NCI-H187 (cell line): Measurements from ENCODE around the gene BEGAIN.

ENCODE experiments used
- DNase-seq, 2 experiments: peaks; one replicate each; lab custom pipeline; 2025; lab: John Stamatoyannopoulos, UW

BEGAIN gene

DNA sequence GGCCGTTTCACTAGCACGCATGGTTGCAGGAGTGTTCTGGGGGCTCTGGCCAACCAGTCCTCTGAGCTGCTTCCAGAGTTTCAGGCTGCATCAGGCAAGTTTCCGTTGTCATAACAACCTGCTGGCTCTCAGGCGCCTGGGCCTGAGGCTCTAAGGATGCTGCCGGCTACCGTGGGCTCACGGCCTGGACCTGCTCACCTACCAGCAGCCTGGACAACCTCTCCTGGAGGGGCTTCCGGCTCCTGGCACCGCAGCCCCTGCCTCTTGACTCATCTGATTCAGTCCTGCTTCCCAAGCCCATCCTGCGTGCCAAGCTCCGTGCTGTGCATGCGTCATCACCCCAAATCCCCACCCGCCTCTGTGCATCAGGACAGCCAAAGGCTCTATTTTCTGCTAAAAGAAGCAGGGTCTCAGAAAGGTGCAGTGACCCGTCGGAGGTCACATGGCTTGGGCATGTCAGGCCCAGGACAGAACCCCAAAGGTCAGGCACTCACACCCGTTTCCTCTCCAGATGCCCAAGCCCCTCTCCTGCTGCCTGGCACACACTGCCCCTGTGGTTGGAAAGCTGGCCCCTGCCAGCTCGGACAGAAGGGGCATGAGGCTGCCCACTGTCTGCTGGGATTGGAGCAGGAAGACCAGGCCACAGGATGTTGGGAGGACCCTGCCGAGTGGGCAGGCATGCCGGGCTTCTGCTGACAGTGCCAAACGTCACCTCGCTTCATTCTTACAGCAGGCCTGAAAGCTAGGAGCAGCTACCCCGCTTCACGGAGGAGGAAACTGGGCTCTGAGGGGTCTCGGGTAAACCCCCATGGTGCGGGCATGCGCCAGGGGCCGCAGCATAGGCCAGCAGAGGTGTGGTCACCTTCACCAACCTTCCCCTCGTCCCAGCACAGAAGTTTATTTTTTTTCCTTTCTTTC is 5.7 kb downstream of the BEGAIN start:
- DNase-seq = no peak

DNA sequence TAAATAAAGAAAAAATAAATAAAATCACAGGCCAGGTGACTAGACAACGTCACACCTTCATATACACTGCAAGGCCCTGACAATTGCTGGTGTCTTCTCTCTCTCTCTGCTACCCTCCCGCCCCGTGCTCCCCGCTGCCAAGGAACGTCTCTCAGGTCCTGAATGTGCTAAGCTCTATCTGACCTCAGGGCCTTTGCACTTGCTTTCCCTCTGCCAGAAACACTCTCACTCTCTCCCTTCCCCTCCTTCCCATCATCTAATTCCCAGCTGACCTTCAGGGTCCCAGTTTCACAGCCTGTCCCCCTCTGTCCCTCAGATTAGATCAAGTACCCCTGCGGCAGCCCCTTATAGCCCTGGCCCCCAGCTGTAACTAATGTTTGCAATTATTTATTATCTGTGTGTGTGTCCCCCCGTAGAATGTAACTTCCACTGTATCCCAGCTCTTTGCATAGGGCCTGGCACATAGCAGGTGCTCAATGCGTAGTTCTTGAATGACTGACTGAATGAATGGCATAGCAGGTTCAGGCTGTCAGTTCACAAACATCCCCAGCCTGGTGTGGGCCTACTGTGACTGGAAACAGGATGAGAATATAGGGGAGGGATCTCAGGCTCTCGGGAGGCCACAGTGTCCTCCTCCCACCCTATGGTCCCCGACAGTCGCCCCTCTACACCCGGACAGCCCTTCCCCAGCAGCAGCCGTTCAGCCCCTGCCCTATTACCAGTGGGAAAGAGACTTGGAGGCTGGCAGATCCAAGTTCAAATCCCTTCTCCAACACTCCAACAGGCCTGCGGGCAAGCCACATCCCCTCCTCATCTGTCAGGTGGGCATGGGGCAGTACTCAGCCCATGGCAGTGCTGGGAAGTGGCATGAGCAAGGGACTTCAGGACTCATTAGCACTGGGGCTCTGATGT is 6.6 kb downstream of the BEGAIN start:
- no peak for DNase-seq

DNA sequence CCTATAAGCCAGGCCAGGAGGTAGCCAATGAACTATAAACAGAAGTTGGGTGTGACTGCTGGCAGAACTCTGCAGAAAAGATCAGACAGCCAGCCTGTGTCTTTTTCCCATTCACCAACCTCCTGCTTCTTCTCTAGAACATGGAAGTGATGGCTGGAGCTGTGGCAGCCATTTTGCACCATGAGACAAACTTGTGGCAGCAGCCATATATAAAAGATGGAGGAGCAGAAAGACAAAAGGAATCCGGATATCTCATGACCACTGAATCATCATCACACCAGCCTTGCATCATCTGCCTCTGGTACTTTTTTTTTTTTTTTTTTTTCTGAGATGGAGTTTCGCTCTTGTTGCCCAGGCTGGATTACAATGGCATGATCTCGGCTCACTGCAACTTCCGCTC is 8.7 kb downstream of the BEGAIN start:
- no peak for DNase-seq

DNA sequence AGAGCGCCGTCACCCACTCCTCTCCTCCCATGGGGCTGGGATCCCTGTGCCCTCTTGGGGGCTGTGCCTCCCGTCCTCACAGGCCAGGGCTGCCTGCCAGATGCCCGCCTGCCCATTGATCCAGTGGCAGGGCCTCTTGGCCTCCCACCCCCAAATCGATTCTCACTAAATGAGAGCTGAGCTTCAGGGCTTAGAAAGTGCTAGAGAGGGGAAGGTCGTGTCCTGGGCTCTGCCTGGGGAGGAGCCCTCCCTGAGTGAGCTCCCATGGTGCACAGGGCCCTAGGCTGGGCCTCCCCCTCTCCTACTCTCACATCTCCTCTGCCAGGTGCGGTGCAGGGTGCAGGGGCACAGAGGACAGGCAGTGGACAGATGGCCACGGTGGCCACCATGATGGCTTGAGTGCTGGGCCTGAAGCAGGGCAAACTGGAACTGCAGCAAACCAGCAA is 9.2 kb downstream of the BEGAIN start:
- DNase-seq = no peak

DNA sequence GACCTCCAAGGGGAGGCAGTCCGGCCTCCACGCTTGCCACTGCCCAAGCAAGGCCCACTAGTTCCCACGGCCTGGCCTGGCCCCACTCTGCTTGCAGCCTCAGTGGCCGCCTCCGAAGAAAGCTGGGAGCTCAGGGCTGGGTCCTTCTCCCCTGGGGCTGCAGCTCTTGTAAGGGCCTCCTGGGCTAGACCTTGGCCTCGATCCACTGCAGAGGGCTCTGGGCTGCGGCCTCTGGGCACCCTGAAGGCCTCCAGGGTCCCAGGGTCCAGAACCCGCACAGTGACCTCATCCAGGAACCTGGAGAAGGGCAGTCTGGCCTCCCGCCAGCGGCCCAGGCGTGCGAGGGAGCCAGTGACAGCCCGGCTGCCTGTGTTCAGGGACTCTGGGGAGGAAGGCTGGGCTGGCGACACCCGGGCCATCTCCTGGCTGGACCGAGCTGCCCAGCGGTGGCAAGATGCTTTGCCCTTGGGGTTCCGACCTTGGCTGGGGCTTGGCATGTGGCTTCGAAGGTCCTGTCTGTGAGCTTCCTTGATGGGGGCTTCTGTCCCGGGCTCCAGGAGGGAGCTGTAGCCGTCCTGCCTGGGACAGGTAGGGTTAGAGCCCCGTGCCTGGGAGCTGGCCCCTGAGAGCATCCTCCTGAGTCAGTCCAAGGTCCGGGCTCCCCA is 9.8 kb downstream of the BEGAIN start:
- no peak for DNase-seq

DNA sequence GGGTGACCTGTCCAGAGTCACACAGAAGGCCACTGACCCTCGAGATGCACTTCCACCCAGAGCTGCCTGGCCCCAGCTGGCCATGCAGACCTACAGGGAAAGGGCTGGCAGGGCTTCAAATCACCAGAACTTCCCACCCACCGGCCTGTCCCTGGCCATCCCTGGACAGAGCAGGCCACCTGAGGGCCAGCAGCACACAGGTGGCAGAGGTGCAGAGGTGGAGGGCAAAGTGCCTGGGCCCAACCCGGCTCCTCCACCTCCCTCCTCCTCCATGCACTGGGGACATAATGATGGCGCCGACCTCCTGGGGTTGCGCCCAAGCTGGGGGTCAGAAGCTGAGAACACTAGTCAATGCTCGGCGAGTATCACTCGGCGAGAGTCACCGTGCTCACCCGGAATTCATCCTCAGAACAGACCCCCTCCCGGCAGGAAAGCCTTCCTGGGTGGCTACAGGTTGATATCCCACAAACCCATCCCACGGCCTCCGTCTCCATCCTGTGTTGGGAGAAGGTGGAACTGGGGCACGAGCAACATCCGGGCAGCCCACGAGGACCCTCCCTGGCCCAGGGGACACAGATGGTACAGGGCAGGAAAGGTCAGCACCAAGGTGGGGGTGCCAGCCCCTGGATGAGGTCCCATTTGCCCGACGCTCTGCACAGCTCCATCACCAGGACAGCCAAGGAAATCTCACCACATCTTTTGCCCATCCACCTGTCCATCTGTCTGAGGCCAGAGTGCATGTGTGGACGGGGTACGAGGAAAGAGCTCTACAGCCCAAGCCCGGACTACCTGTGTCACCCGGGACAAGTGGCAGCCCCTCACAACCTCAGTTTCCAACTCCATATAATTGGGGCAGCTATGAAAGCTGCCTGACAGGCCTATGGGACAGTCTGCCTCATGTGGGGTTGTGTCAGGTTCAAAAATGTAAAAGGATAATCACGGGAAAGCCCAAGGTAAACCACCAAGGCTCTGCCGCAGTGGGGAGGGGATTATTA is 10.8 kb downstream of the BEGAIN start:
- DNase-seq = no peak

DNA sequence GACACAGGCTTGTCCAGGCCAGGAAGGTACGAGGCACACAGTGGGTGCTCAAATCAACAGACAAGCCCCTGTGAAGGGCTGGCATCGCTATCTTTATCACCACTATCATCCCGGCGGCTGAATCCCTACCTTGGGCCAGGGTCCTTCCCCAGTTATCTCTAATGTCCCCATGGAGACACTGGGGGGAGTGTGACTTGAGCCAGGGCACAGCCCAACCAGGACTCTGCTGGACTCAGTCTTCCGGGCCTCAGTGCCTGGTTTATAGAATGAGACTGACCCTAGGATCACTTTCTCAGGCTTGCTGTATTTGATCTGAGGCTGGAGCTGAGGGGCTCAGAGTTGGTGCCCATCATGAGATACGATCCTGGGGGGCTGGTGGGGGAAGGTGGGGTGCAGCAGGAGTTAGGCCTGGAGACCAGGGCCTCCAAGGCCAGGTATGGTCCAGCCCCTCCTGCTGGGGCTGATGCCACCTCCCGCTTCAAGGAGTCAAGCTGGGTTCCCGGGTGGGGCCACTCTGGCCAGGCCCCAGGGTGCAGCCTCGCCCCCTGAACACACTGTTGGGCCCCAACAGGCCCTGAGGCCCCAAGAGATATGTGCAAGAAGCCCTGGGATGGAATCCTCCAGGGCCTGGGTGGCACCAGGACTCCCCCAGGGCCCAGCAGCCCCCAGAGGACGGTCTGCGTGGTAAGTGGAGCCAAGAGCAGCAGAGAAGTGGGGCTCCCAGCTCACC is 11.8 kb downstream of the BEGAIN start:
- no peak for DNase-seq

DNA sequence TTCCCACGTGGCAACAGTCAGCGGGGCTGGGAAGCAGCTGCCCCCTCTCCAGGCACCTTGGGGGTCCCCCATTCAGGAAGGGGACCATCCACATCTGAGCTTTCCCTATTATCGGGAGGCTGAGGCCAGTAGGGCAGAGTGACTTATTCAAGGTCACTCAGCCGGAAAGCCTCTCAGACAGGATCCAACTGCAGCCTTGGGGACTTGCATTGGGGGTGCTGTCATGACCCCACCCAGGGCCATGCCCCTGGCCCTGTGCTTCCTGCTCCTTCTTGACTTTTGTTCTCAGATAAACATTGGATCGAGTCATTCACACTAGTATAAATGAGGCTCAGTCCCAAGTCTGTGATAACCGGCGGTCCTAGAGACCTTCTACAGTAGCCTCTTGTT is 12.6 kb downstream of the BEGAIN start:
- DNase-seq = no peak

DNA sequence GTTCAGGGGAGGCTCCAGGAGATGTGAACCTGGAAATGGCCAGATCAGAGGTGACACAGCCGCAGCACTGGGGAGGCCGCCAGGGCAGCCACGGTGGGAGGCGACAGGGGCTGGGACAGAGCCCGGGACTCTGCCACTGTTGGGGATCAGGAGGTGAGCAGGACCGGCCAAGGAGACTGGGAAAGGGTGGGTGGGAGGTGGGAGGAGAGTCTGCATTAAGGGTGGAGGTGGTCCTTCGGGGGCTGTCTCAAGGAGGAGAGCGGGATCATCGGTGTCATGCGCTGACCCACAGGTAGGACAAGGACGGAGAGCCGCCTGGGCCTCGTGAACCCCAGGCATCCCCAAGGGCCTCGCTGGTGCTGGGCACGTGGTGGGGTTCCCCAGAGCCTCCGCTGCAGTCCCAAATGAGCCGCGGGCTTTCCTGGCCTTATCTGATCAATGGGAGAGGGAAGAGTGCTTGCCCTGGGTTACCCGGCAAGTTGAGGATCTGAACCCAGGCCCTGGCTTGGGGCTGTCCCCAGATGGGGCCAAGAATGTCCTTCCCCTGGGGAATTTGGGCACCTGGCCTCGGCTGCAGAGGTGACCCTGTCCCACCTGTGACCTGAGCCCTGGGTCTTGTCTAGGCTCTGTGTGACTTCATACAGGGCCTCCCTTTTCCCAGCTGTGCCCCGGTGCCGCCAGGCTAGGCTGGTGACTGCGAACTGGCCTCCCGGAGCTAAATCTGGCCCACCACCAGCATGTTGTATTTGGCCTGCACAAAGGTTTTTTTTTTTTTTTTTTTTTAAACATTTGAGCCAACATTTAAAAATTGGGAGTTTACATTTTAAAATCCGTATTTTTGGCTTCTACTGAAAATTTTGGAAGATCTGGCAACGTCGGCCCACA is 13.2 kb downstream of the BEGAIN start:
- DNase-seq = no peak

DNA sequence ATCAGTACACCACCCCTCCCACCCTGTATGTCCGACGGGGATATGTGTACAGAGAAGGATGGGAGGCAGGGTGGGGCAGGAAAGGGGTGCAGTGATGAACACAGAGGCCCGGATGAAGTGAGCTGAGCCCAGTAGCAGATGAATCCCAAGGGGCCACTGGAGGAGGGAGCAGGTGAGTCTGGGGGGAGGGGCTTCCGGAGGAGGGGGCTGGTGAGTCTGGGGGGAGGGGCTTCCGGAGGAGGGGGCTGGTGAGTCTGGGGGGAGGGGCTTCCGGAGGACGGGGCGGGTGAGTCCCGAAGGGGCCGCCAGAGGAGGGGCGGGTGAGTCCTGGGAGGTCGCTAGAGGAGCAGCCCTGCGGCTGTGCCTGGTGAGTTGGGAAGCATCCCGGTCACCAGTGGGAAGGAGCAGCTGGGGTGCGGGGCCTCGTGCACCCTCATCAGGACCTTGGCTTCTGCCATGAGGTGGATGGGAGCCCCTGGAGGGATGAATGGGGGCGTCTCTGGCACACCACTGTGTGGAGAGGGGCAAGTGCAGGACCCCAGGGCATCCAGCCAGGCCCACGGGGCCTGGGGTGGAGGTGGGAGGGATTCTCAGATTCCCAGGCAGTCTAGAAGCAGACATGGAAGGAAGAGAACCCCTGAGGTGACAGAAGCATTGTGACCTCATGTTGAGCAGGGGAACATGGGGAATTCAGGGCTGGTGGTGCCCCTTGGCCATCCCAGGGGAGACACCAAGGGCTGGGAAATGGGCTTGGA is 14.0 kb downstream of the BEGAIN start:
- DNase-seq = no peak

DNA sequence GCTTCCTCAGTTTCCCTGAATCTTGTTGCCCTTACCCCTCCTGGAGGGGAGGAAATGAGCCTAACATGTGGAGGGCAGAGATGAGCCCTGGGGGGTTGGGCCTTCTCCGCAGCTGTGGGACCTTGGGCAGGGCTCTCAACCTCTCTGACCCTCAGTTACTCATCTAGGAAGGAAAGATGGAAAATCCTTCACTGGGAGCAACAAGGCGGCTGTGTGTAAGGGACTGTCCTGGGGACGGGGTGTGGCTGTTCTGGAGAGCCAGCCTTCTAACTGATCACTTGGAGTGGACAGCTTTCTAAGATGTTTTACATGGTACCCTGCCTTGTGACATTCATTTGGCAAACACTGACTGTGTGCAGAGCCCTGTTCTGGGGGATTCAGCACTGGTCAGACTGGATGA is 14.7 kb downstream of the BEGAIN start:
- DNase-seq = no peak

DNA sequence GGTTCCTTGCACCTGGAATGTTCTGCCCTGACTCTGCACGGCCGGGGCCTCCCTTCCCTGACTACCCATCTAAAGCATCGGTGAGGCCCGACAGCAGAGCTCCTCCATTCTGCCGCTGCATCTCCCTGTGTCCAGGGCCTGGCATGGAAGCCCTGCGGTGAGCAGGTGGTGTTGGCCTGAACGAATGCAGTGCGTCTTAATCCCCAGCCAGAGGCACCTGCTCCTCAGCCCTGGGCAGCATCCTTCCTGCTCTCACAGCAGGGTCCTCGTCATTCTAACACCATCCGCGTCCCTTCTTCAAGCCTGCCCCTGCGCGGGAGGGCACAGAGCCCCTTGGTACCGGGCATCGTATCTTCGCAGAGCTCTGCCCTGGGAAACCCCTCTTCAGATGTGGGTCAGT is 15.4 kb downstream of the BEGAIN start:
- DNase-seq = no peak

DNA sequence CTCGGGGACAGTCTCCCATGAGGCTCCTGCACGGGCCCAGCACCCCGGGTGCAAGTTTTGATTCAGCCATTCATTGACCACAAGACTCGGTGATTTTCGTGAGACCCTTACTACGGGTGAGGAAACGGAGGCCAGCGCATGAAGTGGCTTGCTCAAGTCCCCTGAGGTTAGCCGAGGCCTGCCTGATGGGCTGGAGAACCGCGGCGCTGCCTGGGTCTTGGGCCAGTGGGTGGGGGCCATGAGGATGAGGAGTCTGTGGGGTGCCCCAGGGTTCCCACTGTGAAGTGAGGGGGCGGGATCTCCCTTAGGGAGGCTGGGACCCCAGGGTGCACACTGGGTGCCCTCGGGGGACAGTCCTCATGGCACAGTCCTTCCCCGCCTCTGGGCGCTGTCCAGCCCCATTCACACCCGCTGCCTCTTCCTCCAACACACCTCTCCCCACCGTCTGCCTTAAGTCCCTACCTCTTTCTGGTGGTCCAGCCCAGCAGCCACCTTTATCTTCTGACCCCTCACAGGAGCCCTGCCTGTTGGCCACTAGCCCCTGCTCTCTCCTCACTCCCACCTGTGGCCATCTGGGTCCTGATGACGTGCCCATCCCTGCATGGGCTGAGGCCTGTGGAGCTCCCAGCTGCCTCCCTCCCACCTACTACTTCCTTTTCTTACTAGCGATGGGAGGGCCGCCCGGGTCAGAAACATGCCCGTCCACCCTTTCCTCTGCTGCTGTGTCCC is 16.3 kb downstream of the BEGAIN start:
- DNase-seq = no peak

DNA sequence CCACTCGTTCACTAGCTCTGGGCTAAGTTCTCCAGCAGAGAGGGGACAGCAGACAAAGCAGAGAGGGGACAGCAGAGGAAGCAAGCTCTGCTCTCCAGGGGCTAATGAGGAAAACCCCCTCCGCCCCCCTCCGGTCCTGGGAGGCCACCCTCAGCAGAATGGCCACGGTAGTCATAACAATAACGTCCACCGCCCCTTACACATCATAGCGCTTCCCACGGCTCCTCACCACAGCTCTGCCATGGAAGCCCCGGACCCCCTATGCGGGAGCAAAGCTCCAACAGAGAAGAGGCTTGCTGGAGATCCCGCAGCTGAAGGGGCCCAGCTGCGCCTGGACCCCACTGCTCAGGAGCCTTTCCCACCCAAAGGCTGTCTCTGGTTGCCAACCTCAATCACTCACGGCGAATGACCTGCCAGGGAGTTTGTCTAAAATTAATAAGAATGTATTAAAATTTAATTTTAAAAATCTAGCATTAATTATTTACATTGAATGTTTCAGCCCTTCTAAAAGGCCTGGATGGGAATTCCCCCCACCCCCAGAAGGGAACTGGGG is 17.4 kb downstream of the BEGAIN start:
- no peak for DNase-seq

DNA sequence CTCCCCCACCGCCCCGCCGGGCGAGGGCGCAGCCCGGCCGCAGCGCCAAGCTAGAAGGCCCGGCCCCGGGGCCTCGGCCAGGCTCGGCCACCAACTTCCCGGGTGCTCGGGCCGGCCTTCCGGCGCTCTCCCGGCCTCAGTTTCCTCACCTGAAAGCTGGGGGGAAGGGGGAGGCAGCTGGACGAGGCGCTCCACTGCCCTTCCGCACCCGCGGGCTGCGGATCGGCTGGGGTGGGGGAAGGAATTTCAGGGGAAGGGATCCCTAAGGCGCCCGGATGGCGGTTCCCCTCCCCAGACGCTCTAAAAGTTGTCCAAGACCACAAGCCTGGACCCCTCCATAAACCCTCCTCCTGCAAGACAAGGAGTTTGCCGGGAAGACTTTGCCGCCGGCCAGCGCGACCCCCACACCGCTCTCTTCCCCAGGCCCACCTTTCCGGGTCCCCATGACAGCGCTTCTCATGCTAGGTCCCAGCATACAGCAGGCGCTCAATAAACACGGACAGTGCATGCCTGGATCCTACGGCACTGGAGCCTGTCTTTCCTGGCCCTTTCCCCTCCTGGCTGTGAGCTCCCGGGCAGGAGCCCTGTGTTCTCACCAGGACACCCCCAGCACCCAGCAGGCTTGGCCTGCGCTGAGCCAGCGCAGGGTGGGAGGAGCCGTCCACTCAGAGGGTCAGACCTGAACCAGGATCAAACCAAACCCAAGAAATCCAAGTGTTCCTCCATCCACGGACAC is 18.1 kb downstream of the BEGAIN start:
- no peak for DNase-seq

DNA sequence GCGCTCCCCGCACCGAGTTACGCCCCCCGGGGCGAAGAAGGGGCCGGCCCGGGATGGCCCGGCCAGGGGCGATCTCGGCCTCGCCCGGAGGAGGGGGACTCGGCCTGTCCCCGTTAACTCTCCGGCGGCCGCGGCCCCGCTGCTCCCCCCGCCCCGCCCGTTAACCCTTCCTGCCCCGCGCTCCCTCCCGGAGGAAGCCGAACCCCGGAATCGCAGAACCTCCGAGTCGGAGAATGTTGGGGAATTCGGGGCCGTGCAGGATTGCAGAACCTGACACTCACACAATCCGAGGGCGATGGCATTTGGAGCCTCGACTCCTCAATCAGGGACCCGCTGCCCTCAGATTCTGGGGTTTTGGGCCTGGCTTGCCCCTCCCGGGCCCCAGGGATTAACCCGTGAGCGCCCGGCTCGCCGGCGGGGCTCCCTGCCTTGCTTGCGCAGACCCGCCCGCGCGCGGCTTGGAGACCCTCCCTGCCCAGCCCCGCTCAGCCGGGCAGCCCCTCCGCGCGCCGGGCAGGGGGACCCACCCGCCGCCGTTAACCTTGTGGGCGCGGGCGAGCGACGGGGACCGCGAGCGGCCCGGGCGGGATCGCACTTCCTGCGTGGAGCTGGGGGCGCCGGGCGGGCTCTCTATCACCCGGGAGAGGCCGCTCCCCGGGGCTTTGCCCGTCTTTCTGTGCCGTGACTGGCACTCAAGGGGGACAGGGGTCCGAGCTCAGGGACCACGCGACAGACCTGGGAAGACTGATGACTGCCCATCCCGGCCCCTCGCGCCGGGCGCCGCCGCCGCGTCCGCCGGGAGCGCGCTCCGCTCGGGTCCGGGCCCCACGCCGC is 18.8 kb downstream of the BEGAIN start:
- DNase-seq = no peak
